HG03066 (cell line): ENCODE data around the gene STON2.
"Not testable (repeated sequence)": the region's sequence is repeated elsewhere in the genome, so short reads cannot be mapped to it uniquely, and the experiment has no call there.

ENCODE experiments used
- ATAC-seq: cut with Tn5 transposase; IDR thresholded peaks from one replicate; pipeline ENCODE4 v1.9.1; 2021; ENCODE audit warnings: low read depth; ENCODE audit not compliant: unreplicated experiment

Gene STON2

GRCh38 chr14:81400202-81400678 is at the start of gene STON2:
STON2 (minus strand) TSS chr14:81400324; CDS start chr14:81398382, 1,942 bp downstream.
- ATAC-seq: no peak

DNA sequence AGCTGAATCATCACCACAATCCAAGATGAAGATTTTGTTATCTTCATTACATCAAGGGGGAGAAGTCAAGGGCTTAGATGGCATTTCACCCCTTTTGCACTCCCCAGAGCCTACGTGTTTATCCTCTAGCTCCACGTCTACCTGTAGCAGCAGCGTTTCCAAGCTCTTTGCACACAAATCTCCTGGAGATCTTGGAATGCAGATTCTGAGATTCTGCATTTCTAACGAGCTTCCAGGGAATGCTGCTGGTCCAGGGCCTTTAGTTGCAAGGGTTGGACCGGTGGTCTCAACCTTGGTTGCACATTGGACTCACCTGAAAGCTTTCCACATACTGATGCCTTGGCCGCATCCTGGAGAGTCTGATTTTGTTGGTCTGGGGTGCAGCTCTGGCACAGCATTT is 49.5 kb upstream of the STON2 start:
- no peak for ATAC-seq

DNA sequence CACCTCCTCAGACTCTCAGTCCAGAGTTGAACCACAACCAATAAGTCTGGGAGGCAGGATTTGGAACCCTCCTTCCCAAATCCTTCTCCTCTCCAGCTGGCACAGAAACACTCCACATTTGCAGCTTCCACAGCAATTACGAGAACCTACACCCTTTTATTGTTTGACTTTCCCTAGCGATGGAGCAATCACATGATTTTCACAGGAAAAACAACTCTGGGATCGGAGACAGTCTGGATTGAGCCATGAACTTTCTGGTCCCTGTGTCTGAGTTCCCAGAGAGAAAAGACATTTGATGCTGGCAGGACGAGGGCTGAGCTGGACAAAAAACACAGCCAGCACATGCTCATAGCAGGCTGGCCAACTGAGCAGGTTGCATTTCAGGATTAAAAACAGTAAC is 49.0 kb upstream of the STON2 start:
- no peak for ATAC-seq

- ATAC-seq: no peak
These were observed 47.1 kb upstream of the STON2 start for GRCh38 chr14:81447021-81447764.

- ATAC-seq: no peak
These were observed 46.3 kb upstream of the STON2 start for GRCh38 chr14:81446279-81447007.

DNA sequence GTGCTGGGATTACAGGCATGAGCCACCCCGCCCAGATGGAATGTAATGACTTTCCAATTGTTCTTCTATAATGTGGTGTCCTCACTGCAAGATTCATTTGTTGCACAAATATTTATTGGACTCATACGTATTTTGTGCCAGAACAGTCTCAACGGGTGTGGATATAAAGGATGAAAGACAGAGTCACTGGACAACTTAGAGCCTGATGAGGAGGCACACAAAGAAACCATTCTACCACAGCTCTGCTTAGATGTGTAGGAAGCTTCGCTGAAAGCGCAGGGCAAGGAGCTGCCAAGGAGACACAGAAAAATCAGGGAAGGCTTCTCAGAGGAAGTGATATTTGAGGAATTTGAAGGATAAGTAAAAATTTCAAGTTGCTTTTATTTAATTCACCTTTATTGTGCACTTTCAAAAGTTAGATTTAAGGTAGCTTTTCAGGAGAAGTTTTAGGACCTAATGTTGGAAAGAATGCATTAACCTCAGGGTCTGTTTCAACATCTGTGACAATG is 41.6 kb upstream of the STON2 start:
- ATAC-seq: no peak

DNA sequence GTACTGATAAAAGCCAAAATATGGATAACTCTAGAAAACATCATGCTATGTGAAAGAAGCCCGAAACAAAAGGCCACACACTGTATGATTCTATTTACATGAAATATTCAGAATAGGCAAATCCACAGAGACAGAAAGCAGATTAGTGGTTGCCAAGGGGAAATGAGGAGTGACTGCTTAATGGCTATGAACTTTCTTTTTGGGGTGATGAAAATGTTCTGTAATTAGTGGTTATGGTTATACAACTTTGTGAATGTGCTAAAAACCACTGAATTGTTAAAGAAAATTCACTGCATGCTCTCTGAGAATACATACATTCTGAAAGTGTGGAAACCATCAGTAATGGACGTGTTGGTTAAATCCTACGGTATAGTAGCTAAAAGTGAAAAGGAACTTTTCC is 39.9 kb upstream of the STON2 start:
- ATAC-seq: no peak

GRCh38 chr14:81437244-81437643 is 37.1 kb upstream of the STON2 start:
- no peak for ATAC-seq

- peak; percentile 68 for ATAC-seq
These were observed 36.4 kb upstream of the STON2 start for GRCh38 chr14:81436296-81437138.

DNA sequence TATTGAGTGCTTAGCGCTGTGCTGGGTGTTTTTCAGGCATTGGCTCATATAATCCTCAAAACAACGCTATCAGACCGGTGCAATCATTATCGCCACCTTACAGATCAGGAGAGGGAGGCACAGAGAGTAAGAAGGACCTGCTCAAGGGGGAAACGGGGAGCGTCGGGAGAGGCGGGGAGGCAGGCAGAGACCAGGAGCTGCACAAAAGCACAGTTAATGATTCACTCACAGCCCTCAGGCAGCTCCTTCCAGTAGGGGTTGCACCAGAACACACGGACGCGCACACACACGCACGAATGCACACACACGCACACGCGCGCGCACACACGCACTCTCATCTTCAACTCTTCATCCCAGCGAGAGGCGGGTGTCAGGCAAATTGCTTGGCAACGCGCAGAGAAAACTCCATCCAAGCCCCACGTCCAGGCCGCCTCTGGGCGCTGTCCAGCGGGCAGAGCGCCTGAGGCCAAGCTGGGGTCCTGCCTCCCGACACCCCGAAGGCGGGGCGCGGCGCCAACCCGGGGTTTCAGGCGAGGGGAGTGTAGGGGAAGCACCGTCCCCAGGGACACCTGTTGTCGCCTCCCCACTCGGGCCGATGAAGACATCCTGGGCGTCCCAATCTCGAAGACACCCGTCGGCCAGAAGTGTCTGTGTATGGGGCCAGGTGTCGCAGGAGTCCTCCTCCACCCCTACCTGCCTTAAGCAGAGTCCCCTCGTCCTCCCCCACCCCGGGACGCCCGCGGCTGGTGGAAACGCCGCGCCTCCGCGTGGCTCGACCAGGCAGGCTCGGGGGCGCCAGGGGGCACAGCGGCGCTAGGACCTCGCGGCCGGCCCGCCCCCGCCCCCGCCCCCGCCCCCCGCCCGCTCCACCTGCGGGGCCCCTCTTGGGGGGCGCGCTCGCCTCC is 35.5 kb upstream of the STON2 start:
- ATAC-seq: peak; percentile 33

DNA sequence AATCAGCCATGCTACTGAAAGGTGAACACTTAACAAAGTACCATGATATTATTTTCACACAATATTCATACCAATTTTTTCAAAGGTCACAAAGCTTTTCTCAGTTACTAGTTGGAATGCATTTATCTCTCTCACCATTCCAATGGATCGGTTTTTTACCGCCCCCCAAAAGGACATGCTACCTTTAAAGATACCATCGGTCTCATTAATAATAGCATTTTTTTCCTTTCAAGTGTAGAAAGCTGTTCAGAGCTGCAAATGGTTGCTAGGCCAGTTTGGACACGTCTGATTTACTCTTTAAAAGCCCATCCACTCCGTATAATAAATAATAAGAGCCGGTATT is 34.9 kb upstream of the STON2 start:
- ATAC-seq: no peak

- no peak for ATAC-seq
These were observed 34.1 kb upstream of the STON2 start for GRCh38 chr14:81434230-81434629.

- no peak for ATAC-seq
These were observed 33.3 kb upstream of the STON2 start for GRCh38 chr14:81433378-81433777.

GRCh38 chr14:81432219-81432661 is 32.1 kb upstream of the STON2 start:
- no peak for ATAC-seq

GRCh38 chr14:81430235-81430634 is 30.1 kb upstream of the STON2 start:
- no peak for ATAC-seq

DNA sequence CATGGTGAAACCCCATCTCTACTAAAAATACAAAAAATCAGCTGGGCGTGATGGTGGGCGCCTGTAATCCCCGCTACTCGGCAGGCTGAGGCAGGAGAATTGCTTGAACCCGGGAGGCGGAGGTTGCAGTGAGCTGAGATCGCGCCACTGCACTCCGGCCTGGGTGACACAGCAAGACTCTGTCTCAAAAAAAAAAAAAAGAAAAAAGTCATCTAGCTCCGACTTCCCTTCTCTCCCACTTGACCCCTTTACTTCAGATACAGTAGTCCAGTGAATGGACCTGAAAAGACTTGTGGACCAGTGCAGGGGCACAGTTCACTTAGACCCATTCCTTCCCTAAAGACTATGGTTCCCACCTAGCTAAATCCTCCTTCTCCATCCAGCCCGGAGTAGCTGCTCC is 29.6 kb upstream of the STON2 start:
- ATAC-seq: not testable (repeated sequence)

- ATAC-seq: no peak
These were observed 28.9 kb upstream of the STON2 start for GRCh38 chr14:81429028-81429427.

DNA sequence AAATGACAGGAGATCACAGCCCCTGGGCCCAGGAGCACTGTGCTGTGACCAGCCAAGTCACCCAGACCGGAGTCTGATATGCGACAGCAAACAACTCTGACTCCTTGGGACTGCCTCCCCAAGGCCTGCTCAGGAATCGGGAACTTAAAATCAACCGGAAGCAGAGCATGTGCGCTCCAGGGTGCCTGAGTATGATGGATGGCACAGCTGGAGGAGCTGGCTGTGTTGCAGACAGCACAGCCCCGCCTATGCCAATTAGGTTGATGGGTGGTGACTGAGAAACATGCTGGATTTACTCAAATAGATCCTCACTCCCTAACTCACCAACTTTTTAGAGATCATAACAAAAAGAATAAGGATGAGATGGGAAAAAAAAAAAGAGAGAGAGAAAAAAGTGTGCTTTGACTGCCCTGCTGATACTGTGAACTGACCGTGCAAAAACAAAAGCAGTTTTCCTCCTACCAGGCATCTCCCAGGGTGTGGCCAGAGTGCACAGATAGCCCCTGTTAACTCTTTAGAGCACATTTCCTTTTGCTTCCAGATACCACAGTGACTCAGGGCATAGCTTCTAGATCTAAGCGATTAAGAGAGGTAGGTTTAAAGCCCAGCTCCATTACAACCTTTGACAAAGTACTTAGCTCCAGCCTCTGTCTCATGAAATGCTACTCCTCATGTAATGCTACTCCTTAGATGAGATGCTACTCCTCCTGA is 27.4 kb upstream of the STON2 start:
- ATAC-seq: no peak

- ATAC-seq: no peak
These were observed 23.4 kb upstream of the STON2 start for GRCh38 chr14:81423504-81423903.
